OCI-LY7 (cell line): ENCODE measurements around the gene KCNMA1. TPM values are rescaled to one million over a fixed set of nuclear protein-coding genes. Genes with fewer than 3 reads are reported as not detected.

ENCODE experiments used
- BruUV-seq: library from RNA; stranded (reverse); fragments of 400-500 nt; replicated peaks from 2 replicates; lab custom pipeline; 2021; lab: Mats Ljungman, UMichigan
- CTCF ChIA-PET: fragments of 300-600 bp; sonication (Branson Sonifier 250); formaldehyde crosslinking; loops from one replicate; lab custom pipeline; 2022; ENCODE audit warnings: antibody characterized with exemption; ENCODE audit not compliant: unreplicated experiment; lab: Charles Lee
- POLR2A ChIA-PET: fragments of 300-600 bp; sonication (Branson Sonifier 250); formaldehyde crosslinking; loops from one replicate; lab custom pipeline; 2022; ENCODE audit warnings: antibody characterized with exemption; lab: Charles Lee
- DNase-seq: peaks from one replicate; pipeline ENCODE4 v3.0.0-alpha.2; 2015; ENCODE audit warnings: low spot score
- H2AFZ ChIP-seq: fragments of 200-600 bp; sonication (generic), shearing (Covaris generic); 2 replicates; pipeline ENCODE4 v1.6.1; 2014; ENCODE audit warnings: mild to moderate bottlenecking, antibody characterized with exemption, low read length, moderate library complexity
- H3K27ac ChIP-seq: fragments of 200-600 bp; sonication (generic); 2 replicates; pipeline ENCODE4 v1.5.1; 2014; ENCODE audit warnings: mixed run types, low read depth, mild to moderate bottlenecking, moderate library complexity, low read length, inconsistent platforms; ENCODE audit not compliant: poor library complexity, severe bottlenecking
- H3K36me3 ChIP-seq: fragments of 200-600 bp; sonication (generic); 2 replicates; pipeline ENCODE4 v1.6.1; 2014; ENCODE audit warnings: mild to moderate bottlenecking, antibody characterized with exemption, low read length, moderate library complexity, mixed read lengths; ENCODE audit not compliant: insufficient read depth
- H3K4me1 ChIP-seq: fragments of 200-600 bp; sonication (generic); 2 replicates; pipeline ENCODE4 v1.5.1; 2014; ENCODE audit warnings: mild to moderate bottlenecking, low read length; ENCODE audit not compliant: insufficient read depth, poor library complexity, severe bottlenecking
- H3K4me2 ChIP-seq: fragments of 200-600 bp; sonication (generic); 2 replicates; pipeline ENCODE4 v1.6.1; 2014; ENCODE audit warnings: mild to moderate bottlenecking, low read length
- H3K4me3 ChIP-seq: fragments of 200-600 bp; sonication (generic); 2 replicates; pipeline ENCODE4 v1.5.1; 2014; ENCODE audit warnings: mild to moderate bottlenecking, low read depth, low read length; ENCODE audit not compliant: poor library complexity, severe bottlenecking
- H3K79me2 ChIP-seq: fragments of 200-600 bp; sonication (generic); 2 replicates; pipeline ENCODE4 v1.6.1; 2016; ENCODE audit warnings: low read depth, mild to moderate bottlenecking, low read length, moderate library complexity, mixed read lengths; ENCODE audit not compliant: insufficient read depth
- H3K9me2 ChIP-seq: fragments of 200-600 bp; sonication (generic); 2 replicates; pipeline ENCODE4 v1.6.1; 2016; ENCODE audit warnings: mild to moderate bottlenecking, low read length, mixed read lengths; ENCODE audit not compliant: insufficient read depth
- H3K9me3 ChIP-seq: fragments of 200-600 bp; sonication (generic); 2 replicates; pipeline ENCODE4 v1.6.1; 2014; ENCODE audit warnings: mild to moderate bottlenecking, mixed run types, low read length, mixed read lengths
- H4K20me1 ChIP-seq: fragments of 200-600 bp; sonication (generic); 2 replicates; pipeline ENCODE4 v1.6.1; 2014; ENCODE audit warnings: mild to moderate bottlenecking, antibody characterized with exemption, low read length, moderate library complexity, mixed read lengths; ENCODE audit not compliant: insufficient read depth
- EZH2phosphoT487 ChIP-seq: fragments of 200-600 bp; sonication (generic); IDR thresholded peaks from 2 replicates; pipeline ENCODE4 v1.6.1; 2018; ENCODE audit warnings: low read depth, borderline replicate concordance, mild to moderate bottlenecking, mixed run types, antibody characterized with exemption, low read length, moderate library complexity, mixed read lengths
- intact Hi-C: fragments of 100-400 bp; cut with micrococcal nuclease; formaldehyde crosslinking; loops from one replicate; pipeline ENCODE4 v1.10.0; 2022; ENCODE audit not compliant: unreplicated experiment
- total RNA-seq, 2 experiments: library from RNA; depleted of rRNA in 1 of 2; stranded (reverse); fragments of >200 nt in 1 of 2; shearing (Covaris generic) in 1 of 2; gene quantifications; 2 replicates each; pipeline ENCODE4 v1.2.3, GENCODE V29; 2014 to 2022
- TF ChIP-seq, protein P1 (sequence below): fragments of 200-600 bp; sonication (generic); conservative IDR thresholded peaks from 2 replicates; pipeline ENCODE4 v1.5.1; 2014; ENCODE audit warnings: mild to moderate bottlenecking, antibody characterized with exemption, low read length, moderate library complexity, mixed read lengths

The KCNMA1 gene
- total RNA-seq, 2 experiments from 2014 or later, result not detected

DNA sequence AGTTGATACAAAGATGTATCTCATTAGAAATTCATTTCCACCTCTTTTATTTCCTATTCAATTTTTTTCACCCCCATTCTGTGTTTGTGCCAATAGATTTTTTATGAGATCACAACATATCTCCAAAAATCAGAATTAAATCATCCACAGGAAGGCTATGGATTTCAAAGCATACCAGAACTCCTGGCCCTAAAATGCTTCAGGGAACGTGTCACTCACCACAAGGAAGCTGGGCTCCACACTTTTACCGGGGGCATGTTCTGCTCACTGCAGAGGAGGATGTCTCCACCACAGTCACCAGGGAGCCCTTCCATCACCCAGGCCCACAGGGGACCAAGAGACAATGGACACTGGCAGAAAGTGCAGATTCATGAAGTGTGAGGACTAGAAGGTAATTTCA is 456.8 kb downstream of the KCNMA1 start:
- no peaks in the 10 kb centered on the region for H3K9me3 ChIP-seq
- no peak for DNase-seq
- no peaks in the 10 kb centered on the region for H4K20me1 ChIP-seq
- H3K4me3 ChIP-seq, result no peak overlapping the region
- BruUV-seq, result no TSS peak
- peaks cover 6% of the 10 kb centered on the region for H3K4me1 ChIP-seq
- H3K79me2 ChIP-seq, result no peaks in the 10 kb centered on the region
- POLR2A ChIA-PET, result no interaction called here
- TF ChIP-seq EZH2phosphoT487, result no peak
- TF ChIP-seq, protein P1, sequence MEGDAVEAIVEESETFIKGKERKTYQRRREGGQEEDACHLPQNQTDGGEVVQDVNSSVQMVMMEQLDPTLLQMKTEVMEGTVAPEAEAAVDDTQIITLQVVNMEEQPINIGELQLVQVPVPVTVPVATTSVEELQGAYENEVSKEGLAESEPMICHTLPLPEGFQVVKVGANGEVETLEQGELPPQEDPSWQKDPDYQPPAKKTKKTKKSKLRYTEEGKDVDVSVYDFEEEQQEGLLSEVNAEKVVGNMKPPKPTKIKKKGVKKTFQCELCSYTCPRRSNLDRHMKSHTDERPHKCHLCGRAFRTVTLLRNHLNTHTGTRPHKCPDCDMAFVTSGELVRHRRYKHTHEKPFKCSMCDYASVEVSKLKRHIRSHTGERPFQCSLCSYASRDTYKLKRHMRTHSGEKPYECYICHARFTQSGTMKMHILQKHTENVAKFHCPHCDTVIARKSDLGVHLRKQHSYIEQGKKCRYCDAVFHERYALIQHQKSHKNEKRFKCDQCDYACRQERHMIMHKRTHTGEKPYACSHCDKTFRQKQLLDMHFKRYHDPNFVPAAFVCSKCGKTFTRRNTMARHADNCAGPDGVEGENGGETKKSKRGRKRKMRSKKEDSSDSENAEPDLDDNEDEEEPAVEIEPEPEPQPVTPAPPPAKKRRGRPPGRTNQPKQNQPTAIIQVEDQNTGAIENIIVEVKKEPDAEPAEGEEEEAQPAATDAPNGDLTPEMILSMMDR, result no peak
- H3K27ac ChIP-seq, result no peak overlapping the region
- no peak overlapping the region for H2AFZ ChIP-seq
- intact Hi-C loops, result no loop called here
- no peaks in the 10 kb centered on the region for H3K36me3 ChIP-seq
- CTCF ChIA-PET, result no interaction called here
- no peaks in the 10 kb centered on the region for H3K9me2 ChIP-seq
- no peak overlapping the region for H3K4me2 ChIP-seq

DNA sequence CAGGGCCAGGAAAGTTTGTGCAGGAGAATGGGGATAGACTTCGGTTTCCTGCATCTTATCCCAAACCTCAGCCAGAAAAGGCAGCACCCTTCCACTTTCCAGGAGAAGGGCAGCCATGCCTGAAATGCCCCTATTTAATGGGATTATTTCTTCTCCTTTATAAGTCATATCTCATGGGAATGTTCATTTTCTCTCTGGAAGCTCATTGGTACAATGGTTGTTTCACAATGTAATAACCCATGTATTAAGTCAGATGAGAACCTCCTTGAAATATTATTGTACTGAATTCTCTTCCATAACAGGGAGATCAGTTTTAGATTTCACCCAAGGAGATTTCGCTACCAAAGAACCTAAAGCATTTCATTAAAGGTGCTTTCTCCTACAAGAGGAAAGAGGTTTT is 457.5 kb downstream of the KCNMA1 start:
- intact Hi-C loops, result no loop called here
- BruUV-seq, result no TSS peak
- CTCF ChIA-PET, result no interaction called here
- no peak overlapping the region for H3K27ac ChIP-seq
- H3K9me3 ChIP-seq, result no peaks in the 10 kb centered on the region
- POLR2A ChIA-PET, result no interaction called here
- H4K20me1 ChIP-seq, result no peaks in the 10 kb centered on the region
- no peak for DNase-seq
- no peak overlapping the region for H3K4me3 ChIP-seq
- TF ChIP-seq, protein P1, result no peak
- no peak for TF ChIP-seq EZH2phosphoT487
- no peaks in the 10 kb centered on the region for H3K36me3 ChIP-seq
- H3K79me2 ChIP-seq, result no peaks in the 10 kb centered on the region
- H2AFZ ChIP-seq, result no peak overlapping the region
- no peak overlapping the region for H3K4me2 ChIP-seq
- peaks cover 6% of the 10 kb centered on the region for H3K4me1 ChIP-seq
- no peaks in the 10 kb centered on the region for H3K9me2 ChIP-seq

DNA sequence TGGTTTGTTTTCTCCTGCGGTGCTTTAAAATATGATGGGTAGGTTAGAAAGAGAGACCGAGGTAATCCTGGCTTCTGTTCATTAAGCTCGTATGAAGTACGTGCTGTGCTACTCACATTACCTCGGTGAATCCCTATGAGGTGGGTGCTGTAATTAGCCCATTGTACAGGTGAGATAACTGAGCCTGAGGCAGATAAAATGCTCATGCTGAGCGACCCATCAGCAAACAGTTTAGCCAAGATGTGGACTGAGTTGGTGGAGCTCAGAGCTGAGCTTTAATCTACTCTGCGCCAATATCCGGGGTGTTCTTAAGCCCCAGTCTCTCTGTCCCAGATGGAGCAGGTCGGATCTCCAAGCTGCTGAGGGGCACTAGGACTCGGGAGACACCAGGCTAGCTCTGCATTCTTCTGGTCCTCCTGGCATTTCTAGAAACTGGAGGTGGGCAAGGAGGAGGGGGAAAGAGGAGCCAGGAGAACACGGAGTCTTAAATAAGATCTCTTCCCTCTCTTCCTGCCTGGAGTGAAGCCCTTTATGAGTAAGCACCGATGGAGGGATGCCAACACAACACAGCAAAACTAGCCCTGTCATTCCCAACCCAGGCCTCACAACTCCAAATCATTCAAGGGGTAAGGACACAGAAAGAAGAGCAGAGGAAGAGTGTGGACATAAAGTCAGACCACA is 458.5 kb downstream of the KCNMA1 start:
- no peaks in the 10 kb centered on the region for H3K9me2 ChIP-seq
- no peak for DNase-seq
- intact Hi-C loops, result no loop called here
- H3K4me1 ChIP-seq, result peaks cover 6% of the 10 kb centered on the region
- CTCF ChIA-PET, result no interaction called here
- H3K36me3 ChIP-seq, result no peaks in the 10 kb centered on the region
- POLR2A ChIA-PET, result no interaction called here
- H3K27ac ChIP-seq, result no peak overlapping the region
- no peaks in the 10 kb centered on the region for H4K20me1 ChIP-seq
- no peak overlapping the region for H3K4me3 ChIP-seq
- H2AFZ ChIP-seq, result no peak overlapping the region
- H3K79me2 ChIP-seq, result no peaks in the 10 kb centered on the region
- no peak for TF ChIP-seq EZH2phosphoT487
- TF ChIP-seq, protein P1, result no peak
- no TSS peak for BruUV-seq
- H3K9me3 ChIP-seq, result no peaks in the 10 kb centered on the region
- no peak overlapping the region for H3K4me2 ChIP-seq
